Measurements from ENCODE around the gene ODF2. TPM values are rescaled to one million over a fixed set of nuclear protein-coding genes. Genes with fewer than 3 reads are reported as not detected.
"Not testable (repeated sequence)": the region's sequence is repeated elsewhere in the genome, so short reads cannot be mapped to it uniquely, and the experiment has no call there.

The ODF2 gene
- total RNA-seq, 2 donors from 2014 or later, result 17.5 to 19.8 TPM

- intact Hi-C loops (cut with DNase I), result no loop called here
- peak; percentile 82 for DNase-seq (ENCODE audit: low spot score)
Observed at GRCh38 chr9:128470560-128470959, 14.8 kb downstream of the ODF2 start.

- no peak for DNase-seq (ENCODE audit: low spot score)
Observed at GRCh38 chr9:128473104-128473503, 17.3 kb downstream of the ODF2 start.

GRCh38 chr9:128475867-128476266, 20.1 kb downstream of the ODF2 start:
- intact Hi-C loops (cut with DNase I), result no loop called here
- DNase-seq (ENCODE audit: low spot score), result no peak

More at GRCh38 chr9:128473104-128473503, 17.3 kb downstream of the ODF2 start:
- intact Hi-C loops (cut with DNase I), result no loop called here

GRCh38 chr9:128479262-128479661, 23.5 kb downstream of the ODF2 start:
- intact Hi-C loops (cut with DNase I), result no loop called here
- DNase-seq (ENCODE audit: low spot score), result no peak

DNA sequence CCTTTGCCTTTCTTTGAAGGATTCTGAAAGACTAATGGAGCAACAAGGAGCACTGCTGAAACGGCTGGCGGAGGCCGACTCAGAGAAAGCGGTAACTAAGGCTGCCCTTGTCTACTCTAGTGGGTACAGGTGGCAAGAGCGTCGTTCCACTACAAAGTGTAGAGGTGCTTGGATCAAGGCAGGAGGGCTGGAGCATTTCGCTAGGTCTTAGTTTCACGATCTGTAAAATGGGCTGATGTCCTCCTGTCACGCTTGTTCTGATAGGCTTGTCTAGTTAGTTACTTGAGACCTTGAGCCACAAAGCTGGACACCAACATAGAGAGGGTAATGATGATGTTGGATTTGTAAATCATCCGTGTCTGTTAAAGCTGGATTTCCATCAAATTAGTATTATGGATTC, 25.8 kb downstream of the ODF2 start:
- no peak for DNase-seq (ENCODE audit: low spot score)
- intact Hi-C loops (cut with DNase I), result no loop called here

- peak; percentile 17 for DNase-seq (ENCODE audit: low spot score)
- intact Hi-C loops (cut with DNase I), result no loop called here
Observed at GRCh38 chr9:128482186-128482585, 26.4 kb downstream of the ODF2 start.

- DNase-seq (ENCODE audit: low spot score), result peak; percentile 52
- intact Hi-C loops (cut with DNase I), result no loop called here
Observed at GRCh38 chr9:128484686-128485413, 29.0 kb downstream of the ODF2 start.

DNA sequence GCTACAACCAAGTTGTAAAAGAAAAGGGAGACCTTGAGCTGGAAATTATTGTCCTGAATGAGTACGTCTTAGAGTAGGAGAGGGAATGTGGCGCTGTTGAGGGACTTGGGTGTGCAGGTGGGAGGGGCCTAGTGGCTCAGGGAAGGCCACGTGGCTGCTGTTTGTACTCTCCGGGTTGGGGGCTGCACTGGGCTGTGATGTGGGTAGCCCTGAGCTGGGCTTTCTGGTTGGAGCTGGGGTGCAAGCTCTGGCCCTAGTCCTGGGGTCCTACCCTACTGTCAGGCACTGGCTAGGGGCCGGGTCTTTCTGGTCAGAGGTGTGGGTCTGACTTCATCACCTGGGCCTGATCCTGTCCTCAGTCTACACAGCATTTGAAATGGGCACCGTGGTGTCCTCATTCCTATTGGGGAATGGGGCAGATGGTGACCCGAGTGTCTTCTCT, 29.6 kb downstream of the ODF2 start:
- intact Hi-C loops (cut with DNase I), result no loop called here
- peak; percentile 52 for DNase-seq (ENCODE audit: low spot score)

GRCh38 chr9:128486201-128486600, 30.4 kb downstream of the ODF2 start:
- intact Hi-C loops (cut with DNase I), result no loop called here
- no peak for DNase-seq (ENCODE audit: low spot score)

- intact Hi-C loops (cut with DNase I), result no loop called here
- no peak for DNase-seq (ENCODE audit: low spot score)
Observed at GRCh38 chr9:128493424-128493823, 37.6 kb downstream of the ODF2 start.

DNA sequence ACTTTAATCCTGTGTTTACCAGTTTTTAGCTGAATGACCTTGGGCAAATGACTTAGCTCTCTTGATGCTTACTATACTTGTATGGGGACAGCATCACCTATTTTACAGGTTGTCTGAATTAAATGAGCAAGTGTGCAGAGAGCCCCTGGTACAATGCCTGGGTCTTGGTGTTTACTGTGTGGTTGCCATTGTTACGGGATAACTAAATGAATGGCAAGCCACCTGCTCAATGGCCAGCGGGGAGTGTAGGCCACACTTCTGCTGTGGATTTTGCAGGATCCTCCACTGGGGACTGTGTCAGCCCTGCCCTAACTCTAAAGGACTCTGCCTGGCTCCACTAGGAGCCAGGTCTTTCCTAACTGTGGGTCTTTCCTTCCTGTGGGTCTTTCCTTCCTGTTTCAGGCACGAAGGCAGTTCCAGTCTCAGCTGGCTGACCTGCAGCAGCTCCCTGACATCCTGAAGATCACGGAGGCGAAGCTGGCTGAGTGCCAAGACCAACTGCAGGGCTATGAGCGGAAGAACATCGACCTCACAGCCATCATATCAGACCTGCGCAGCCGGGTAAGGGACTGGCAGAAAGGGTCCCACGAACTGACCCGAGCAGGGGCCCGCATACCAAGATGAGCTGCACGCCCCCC, 38.4 kb downstream of the ODF2 start:
- intact Hi-C loops (cut with DNase I), result no loop called here
- DNase-seq (ENCODE audit: low spot score), result peak; percentile 89

GRCh38 chr9:128494746-128495129, 38.9 kb downstream of the ODF2 start:
- peak; percentile 25 for DNase-seq (ENCODE audit: low spot score)

DNA sequence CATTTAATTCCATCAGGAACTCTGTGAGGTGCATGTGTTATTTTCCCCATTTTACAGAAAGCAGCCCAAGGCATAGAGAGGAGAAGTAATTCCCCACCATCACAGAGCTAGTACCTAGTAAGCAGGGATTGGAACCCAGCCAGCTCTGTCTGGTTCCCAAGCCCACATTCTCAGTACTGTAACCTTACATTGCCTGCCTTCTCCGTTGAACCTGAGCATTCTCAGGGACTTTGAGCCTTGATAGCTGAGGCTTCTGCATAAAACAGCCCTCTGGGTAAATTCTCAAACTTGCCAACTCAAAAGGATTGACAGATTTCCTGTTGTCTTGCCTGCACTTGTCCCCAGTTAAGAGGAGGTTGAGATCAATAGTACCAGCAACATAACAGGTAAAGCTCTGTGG, 39.5 kb downstream of the ODF2 start:
- peak; percentile 8 for DNase-seq (ENCODE audit: low spot score)
- intact Hi-C loops (cut with DNase I), result no loop called here

More at GRCh38 chr9:128494746-128495129, 38.9 kb downstream of the ODF2 start:
- intact Hi-C loops (cut with DNase I), result no loop called here

DNA sequence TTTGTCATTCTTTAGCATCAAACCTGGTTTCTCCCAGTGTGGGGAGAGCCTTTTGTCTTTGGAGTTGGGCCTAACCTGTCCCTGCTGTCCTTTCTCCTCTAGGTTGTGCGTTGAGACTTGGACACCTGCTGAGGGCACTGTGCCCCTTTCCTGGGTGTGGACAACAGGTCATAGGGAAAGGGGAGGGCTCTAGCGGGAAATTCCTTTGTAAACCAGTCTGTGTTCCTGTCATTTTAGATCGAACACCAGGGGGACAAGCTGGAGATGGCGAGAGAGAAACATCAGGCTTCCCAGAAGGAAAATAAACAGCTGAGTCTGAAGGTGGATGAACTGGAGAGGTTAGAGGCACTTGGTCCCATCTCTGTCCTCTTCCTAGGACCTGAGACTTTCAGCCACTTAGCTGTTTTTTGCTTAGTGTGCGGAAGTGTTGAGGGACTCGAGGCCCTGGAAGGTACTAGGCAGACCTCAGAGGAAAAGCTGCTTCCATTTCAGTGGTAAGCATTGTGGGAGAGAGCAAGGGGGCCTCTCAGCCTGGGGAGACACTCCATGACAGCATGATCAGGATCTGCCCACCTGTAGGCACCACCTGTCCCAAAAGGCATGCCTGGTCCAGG, 40.1 kb downstream of the ODF2 start:
- intact Hi-C loops (cut with DNase I), result no loop called here
- no peak for DNase-seq (ENCODE audit: low spot score)

GRCh38 chr9:128497824-128498610, 42.2 kb downstream of the ODF2 start:
- DNase-seq (ENCODE audit: low spot score), result peak; percentile 62
- intact Hi-C loops (cut with DNase I), result no loop called here

DNA sequence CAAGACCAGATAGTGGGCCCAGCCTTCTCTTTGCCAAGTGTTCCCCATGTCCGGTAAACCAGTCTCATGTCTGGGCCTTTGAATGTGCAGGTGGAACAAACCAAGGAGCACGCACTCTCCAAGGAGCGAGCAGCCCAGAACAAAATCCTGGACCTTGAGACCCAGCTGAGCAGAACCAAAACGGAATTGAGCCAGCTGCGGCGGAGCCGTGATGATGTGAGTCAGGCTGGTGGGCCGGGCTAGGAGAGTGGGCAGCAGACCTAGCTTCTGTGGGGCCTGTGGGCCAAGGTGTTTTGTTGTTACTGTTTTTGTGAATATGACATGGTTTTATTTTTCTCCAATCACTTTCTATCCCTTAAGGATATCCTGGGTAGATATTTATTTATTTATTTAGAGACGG, 43.1 kb downstream of the ODF2 start:
- peak; percentile 18 for DNase-seq (ENCODE audit: low spot score)
- intact Hi-C loops (cut with DNase I), result no loop called here

GRCh38 chr9:128499920-128500319, 44.1 kb downstream of the ODF2 start:
- intact Hi-C loops (cut with DNase I), result no loop called here
- peak; percentile 49 for DNase-seq (ENCODE audit: low spot score)

DNA sequence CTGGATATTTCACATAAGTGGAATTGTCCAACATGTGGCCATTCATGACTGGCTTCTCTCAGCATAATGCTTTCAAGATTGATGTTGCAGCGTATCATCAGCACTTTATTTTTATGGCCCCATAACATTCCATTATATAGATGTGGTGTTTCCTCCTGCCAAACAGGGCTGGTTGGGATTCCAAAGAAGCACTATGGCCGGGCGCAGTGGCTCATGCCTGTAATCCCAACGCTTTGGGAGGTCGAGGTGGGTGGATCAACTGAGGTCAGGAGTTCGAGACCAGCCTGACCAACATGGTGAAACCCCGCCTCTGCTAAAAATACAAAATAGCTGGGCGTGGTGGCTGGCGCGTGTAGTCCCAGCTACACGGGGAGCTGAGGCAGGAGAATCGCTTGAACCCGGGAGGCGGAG, 47.6 kb downstream of the ODF2 start:
- DNase-seq (ENCODE audit: low spot score), result peak; percentile 60
- intact Hi-C loops (cut with DNase I), result not testable (repeated sequence)

- DNase-seq (ENCODE audit: low spot score), result peak; percentile 20
- intact Hi-C loops (cut with DNase I), result no loop called here
Observed at GRCh38 chr9:128503870-128504269, 48.1 kb downstream of the ODF2 start.

Data from posterior vena cava (tissue), 2 donors.